TTC549 (cell line): ENCODE results near the gene FLRT2.

Experiments used
- FAIRE-seq: peaks from 2 replicates; lab custom pipeline; 2012; peaks lifted over from hg19 to GRCh38; lab: Jason Lieb, UNC

The FLRT2 gene

DNA sequence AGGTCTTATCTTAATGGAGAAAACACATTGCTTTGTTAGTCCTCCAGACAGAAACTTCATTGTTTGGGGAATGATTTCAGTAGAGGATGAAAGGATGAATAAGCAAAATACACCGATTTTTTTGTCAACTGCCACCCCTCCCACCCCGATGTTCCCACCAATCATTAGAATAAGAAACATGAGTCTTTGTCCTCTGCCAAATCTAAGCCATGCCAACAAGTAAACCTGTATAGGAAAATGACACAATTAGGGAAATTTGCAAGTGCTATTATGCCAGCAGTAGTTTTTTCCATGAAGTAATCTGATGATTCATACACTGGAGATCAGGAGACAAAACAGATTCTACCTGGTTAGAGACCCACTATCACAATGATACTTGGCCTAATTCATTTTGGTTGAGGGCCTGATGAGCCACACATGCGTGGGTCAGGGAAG is 35.9 kb downstream of the FLRT2 start:
- FAIRE-seq, result no peak

DNA sequence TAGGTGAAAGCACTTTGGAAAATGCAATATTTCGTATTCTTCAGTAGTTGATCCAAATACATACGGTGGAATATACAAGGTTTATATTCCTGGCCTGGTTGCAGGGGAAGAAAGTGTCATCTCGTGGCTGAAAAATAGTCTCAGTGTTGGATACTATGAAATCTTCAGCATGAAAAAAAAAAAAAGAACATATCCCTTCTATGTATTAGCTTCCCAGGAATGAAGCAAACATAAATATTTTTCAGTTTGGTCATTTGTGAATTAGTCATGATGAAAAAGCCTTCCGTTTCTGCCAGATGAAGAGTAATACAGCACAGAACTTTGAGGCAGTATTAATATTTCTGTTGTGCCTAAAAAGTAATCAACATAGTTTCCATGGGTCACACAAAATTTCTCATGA is 36.7 kb downstream of the FLRT2 start:
- FAIRE-seq, result no peak

DNA sequence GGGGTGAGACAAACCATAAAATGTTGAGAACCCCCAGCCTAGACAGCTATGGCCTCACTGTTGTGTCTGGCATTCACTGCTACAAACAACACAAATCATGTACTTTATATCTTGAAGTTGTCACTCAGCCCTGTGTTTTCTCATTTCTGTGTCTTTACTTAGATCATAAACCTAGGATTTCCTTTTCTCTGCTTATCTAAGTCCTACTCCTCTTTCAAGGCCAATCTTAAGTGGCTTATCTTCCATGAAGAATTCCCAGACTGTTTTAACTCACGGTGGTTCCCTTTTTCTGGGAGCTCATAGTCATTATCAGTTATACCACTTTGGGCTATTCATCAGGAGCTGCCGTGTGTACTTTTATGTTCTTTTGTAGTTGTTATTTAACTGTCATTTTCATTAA is 42.1 kb downstream of the FLRT2 start:
- FAIRE-seq, result no peak

DNA sequence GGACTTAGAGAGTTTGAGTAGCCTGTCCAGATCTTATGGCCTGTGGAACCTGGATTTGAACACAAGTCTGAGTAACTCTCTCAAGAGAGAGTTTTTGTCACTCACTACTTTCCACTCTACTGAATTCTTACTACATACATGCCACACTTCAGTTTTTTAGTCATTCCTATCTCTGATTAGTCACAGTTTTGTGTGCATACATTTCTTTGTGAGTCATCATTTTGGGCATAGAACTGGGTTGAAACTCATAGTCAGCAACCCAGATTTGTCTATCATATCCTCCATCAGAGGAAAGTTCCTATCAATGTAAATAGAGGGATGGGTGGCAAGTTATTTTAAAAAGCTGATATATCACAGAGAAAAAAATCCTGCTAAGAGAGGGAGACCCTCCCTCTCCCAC is 42.9 kb downstream of the FLRT2 start:
- FAIRE-seq, result no peak

DNA sequence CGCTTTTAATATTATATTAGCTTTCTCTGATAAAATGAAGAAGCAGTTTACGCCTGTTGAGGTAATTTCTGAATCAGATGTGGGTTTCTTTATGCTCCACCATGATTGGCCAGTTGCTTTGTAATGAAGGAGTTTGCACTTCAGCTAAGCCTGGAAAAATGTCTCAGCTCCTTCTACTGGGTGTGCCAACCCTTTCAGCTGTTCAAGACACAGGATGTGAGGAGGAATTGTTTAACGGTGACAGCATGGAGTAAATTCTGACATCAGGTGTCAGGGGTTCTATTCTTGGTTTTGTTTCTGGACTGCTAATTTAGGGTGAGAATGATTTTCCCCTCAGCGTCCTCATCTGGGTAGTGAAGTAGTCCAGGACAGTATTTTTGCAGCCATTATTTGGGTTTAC is 43.5 kb downstream of the FLRT2 start:
- no peak for FAIRE-seq

DNA sequence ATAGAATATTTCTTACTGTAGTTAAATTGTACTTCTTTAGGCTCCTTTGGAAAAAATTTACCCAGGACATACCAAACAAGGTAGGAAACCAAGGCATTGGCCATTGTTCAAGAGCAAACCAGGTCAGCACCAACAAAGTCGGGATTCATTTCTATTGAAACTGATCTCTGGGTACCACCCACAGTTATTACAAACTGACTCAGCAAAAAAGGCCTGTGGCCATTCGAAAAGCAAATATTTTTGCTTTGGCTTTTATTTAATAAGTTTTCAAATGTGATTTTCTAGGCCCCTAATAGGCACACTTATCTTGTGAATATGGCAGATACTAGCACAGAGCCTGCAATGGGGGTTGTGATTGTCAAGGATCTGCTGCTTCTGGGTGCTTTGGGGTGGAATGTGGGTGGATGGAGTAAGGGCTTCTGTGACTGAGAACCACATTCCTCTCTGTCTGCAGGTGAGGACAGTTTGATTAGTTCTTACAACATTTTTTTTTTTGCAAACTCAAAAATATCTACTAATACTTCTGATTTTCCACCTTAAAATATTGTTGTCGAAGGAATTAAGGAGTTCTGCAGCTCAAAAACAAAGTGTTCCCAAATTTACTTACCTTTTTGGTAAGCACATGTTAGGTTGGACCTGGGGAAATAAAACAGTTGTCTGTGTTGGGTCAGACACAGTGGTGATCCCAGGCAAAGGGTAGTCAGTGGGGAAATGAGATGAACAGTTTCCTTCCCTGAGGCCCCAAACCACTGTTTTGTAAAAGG is 45.1 kb downstream of the FLRT2 start:
- FAIRE-seq, result no peak

DNA sequence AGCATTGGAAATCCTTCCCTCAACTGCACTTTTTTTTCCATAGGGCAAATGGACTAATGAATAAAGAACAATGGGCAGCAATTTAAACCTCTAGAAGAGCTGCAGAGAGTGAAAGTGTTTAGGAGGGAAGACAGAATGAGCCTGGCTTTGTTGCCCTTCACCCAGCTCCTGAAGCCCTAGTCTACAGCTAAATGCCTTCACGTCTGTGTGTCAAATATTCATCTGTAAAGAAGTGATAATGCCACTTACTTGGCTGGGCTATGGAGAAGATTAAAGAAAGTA is 45.6 kb downstream of the FLRT2 start:
- no peak for FAIRE-seq

DNA sequence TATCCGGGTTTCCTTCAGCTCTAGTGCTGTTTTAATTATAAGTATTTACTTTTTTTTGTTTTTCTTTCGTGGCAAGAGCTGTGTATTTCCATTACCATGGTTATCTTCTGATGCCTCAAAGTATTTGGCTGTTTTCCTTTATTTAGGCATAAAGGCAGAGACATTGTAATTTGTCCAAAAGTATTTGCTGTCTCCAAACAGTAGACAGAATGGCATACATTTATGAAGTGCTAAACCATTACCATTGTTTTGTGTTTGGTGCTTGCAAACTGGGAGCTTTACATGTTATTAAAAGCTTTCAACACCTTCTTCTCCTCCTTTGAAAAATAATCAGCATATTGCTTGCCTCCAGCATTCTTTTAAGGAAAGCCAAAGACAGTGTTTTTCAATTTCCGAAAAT is 46.3 kb downstream of the FLRT2 start:
- no peak for FAIRE-seq

DNA sequence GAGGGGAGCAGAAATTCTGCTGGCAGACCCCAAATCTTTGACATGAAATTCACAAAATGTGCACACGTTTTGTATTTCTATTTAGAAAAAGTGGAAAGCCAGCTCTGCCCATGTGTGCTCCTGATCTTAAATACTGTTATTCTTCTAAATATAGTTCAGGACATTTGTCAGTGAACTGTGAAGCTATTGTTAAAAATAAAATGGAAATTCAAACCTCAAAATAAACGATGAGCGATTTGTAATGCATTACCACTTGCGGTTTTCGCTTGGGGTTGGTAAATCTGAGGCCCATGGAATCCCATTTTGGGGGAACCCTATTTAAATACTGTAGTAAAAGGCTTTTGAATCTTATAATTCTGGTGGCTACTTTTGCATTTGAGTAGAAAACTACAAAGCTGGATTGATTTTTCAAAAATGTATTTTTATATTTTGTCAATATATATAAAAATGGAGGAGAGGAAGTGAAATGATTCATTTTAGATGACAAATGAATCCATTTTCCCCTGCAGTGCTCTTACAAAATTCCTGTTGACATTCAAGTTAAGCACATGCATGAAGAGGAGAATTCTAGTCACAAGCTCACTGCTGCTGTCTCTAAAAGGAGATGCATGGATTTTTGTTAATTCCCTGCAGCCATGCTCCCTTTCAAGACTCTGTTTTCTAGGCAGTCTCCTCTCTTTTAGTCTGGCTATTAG is 47.1 kb downstream of the FLRT2 start:
- no peak for FAIRE-seq

DNA sequence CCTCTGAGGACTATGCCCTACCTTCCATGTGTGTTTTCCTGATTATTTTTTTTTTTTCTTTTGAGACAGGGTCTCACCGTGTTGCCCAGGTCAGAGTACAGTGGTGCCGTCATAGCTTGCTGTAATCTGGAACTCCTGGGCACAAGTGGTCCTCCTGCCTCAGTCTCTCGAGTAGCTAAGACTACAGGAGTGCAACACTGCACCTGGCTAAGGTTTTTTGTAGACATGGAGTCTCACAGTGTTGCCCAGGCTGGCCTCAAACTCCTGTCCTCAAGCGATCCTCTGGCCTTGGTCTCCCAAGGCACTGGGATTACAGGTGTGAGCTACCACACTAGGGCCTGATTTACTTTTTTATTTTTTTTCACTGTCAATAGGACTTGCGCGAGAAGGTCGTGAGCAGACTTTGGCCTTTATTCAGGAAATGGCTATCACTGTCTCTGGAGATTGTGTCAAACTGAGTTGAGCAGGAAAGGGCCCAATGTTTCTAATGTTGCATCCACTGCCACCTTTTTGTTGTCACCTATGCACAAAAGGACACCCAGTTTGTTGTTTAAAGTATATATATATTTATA is 47.7 kb downstream of the FLRT2 start:
- FAIRE-seq, result no peak

DNA sequence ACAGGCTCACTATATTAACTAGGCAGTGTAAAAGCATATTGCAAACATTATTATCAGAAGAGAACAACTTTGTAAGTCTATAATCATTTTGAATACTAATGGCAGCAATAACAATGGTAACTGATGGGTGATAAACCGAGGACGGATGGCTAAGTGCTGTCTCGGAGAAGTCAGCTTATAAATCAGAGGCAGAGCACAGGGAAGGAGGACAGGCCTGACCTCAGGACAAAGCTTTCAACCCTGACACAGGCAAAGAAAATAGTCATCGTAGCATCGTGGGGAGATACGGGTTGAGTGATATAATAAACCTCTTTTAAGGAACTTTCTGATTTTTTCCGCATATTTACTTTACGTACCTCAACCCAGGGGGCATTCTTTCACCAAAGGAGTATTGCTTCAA is 48.4 kb downstream of the FLRT2 start:
- no peak for FAIRE-seq

DNA sequence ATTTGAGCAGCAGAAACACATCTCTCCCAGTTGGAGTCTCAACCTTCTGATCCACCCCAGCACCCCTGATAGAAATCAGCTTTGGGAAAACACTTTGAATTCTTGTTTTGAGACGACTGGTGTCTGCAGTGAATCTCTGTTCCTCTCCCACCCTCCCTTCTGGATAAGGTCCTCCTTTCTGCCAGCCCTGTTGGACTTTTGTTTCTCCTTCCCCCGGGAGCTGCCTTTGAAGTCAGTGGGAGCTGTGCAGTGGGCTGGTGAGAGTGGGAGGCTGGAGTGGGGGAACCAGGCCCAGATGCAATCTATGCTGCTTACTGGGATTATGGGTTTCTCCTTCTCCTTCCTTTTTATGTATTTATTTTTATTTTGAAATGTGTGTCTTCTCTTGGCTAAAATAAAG is 49.0 kb downstream of the FLRT2 start:
- no peak for FAIRE-seq

DNA sequence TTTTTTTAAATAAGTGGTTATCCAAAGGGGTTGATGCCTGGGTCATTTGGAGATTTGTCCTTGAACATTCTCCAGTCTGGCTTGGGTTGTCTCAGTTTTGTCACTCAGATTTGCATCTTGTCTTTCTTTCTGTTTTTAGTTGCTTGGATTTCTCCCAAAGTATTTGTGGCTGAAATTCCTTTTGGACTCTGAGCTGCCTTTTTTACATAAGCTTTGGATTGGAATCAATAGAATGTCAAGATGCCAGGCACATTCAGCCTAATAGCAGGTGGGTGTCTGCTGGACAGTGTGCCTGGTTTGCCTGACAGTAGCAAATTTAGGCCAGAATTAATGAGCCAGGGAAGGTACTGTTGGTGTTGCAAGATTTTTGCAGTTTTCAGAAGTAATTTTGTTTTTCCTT is 50.0 kb downstream of the FLRT2 start:
- no peak for FAIRE-seq

DNA sequence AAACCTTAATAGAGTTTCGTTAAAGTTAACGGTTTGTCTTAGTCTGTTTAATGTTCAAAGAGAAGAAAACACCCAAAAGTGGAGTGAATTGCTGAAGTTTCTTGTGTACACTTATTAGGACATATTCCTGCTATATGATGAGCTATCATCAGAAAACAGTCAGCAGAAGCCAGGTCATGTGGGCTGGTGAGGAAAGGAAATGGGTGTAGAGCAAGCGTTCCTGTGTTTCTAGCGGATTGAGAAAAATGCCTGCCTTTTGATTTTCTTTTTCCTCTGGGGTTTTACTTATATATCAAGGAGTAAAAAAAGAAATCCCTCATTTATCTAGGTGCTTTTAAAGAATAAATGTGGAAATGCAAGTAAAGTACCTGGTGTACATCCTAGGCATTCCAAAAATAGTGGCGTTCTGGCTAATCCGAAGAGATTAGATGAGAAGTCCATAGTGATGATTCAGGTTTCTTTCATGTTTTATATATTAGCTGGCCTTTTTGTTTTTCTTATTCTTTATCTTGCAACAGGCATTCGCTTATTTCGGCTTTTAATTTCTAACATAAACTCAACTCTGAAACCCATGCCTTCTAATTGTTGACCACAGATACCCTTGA is 50.7 kb downstream of the FLRT2 start:
- FAIRE-seq, result no peak

DNA sequence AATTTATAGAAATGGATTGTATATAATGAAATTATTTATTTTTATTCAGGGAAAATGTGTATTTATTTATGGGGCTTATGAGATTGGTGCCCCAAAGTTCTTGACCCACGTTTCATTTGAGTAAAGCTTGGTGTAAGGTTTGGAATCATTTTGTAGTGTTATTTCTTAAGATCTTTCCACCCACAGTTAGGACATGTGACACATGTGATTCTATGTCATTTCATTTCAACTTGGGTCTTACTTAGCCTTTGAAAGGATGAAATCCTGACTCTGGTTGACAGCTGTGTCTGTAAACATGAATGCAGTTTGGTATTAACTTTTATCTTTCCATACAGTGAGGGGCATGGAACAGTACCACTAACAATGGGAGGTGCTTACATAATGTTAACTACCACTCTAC is 51.7 kb downstream of the FLRT2 start:
- FAIRE-seq, result no peak

DNA sequence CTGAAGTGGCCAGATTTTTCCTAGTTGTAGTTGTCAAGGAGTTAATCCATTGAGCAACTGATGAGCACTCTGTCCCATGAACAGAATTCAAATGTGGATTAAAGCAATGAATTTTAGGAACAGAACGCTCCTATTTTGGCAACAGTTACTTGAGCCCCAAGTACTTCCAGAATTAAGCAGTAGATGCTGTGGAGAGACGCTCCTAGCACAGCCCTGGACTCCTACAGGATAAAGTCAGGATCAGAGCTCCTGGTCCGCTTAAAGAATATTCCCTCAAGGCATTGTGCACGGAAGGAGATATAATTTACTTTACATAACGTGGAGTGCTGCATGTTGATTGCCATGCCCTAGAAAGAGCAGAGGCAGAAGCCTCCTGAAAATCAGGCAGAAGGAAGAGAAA is 53.4 kb downstream of the FLRT2 start:
- no peak for FAIRE-seq

DNA sequence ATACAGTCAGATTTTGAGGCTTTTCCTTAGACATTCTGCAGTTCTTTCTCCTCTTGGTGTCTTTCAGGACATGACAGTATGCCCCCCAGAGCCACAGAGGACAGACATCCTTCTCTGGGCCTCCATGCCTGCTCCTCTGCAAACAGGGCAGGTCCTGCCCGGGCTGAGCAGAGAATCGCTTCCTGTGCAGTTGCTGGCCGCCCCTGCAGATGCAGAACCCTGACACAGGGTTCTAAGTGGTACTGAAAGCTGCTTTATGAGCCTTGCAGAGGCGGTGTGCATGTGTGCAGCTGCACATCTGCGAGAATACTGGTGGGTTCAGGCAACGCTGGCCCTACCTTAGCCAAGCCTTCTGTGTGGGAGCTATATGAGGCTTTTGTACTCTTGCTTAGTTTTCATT is 54.5 kb downstream of the FLRT2 start:
- FAIRE-seq, result no peak

DNA sequence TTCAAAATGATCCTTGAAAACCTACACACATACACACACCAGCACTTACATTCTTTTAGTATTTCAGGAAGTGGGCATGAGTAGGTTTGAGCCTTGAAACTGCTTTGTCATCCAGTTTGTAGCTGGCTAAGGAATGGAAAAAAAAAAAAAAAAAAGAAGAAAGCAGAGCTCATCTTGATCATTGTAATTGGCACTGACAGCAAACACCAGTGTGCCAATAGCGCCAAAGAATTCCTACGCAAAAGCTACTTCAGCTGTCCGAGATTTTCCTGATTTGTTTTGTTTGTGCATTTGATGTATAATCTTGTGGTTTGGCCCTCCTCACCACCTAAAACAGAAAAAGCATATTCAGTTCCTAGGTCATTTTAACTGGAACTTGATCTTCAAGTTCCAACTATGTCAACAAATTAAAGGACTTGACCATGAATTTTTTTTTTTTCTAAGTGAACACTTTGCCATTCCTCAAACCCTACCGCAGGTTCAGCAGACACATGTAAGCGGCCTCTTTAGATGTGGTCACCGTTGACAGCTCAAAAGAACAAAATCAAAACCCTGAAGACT is 57.3 kb downstream of the FLRT2 start:
- FAIRE-seq, result no peak

DNA sequence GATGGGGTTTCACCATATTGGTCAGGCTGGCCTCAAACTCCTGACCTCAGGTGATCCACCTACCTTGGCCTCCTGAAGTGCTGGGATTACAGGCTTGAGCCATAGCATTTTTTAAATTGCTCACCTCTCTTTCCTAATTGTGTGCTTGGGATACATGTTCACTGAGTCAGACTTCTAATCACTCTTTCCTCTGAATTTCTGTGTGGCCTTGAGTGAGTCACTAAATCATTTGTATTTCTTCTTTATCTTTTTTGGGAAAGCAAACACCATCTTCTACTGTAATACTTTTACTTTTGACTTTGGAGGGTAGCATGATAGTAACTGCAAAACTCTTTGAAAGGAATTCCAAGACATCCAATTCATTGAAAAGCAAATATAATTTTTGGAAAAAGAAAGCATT is 60.8 kb downstream of the FLRT2 start:
- FAIRE-seq, result no peak

DNA sequence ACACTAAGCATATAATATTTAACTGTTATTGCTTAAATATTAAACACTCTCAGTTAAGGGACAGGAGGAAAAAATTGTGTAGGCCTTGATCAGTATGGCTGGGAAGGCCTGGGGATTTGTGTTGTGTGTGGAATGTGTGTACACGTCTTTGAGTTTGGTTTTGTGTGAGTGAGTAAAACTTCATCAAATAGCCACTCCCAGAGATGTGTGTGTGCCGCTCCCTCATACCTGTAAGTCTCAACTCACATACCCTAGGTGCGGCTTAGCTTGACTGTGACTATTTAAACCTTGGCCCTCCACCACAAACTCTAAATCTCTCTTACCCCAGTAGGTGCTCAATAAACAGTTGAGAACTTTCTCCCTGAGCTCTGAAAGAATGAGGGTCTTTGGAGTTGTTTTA is 64.3 kb downstream of the FLRT2 start:
- FAIRE-seq, result no peak

DNA sequence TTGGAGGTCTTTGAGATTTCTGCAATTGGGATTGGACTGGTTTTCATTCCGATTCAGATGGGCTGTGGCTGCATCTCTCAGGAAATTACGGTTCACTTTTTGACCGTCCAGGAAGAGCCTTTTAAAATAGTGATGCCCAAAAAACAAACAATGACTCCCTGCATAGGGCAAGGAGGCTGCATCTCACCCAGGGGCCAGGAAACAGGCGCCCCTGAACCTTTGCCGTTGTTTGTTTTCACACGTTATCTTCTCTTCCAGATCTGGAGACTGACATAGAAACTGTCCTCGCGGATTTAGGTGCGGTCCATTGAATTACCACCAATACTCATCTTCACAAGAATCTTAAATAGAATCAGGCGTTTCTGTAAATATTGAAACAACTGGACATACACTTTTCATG is 66.0 kb downstream of the FLRT2 start:
- no peak for FAIRE-seq

DNA sequence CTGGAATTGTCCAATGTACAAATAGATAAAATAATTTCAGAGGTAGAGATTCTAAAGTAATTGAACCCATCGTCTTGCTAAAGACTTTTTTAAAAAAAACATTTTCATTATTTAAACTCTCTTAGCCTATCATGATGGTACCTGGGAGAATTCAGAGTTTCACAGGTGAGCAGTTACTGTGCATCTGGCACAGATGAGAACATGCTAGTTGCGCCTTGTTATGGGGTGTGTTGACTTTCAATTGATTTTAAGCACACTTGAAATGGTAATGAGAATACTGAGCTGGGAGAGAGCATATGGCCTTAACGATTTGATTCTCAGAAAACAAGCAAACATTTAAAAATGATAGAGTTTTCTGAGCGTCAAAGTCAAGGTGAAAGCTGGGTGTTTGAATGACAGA is 66.6 kb downstream of the FLRT2 start:
- no peak for FAIRE-seq

DNA sequence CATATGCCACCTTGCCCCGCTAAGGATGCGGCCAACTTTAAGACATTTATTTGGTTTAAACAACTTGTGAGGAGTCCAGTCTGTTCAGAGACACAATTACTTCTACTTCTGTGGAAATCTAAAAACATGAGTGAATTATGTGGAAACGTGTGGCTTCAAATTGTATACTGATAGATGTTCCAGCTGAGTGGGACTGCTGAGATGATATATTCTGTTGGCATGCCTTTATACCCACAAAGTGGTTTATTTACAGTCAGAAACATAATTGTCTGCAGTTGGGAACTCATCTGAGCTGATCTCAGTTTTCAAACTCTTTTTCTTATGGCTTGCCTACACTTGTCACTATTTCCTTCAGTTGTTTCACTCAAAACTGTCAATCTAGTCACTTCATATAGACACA is 67.8 kb downstream of the FLRT2 start:
- FAIRE-seq, result no peak
